A172 (cell line): ENCODE results near the gene MEGF6. TPM values are rescaled to one million over a fixed set of nuclear protein-coding genes. Genes with fewer than 3 reads are reported as not detected.

Experiments
- DNase-seq: peaks from one replicate; pipeline ENCODE4 v3.0.0-alpha.2; 2015; ENCODE audit warnings: low spot score
- total RNA-seq: library from RNA; depleted of rRNA; stranded (reverse); fragments of >200 nt; shearing (Covaris generic); gene quantifications from 2 replicates; pipeline ENCODE4 v1.2.3, GENCODE V29; 2014

Gene MEGF6
- total RNA-seq, 1 experiment from 2014 or later, result 21.7 TPM

DNA sequence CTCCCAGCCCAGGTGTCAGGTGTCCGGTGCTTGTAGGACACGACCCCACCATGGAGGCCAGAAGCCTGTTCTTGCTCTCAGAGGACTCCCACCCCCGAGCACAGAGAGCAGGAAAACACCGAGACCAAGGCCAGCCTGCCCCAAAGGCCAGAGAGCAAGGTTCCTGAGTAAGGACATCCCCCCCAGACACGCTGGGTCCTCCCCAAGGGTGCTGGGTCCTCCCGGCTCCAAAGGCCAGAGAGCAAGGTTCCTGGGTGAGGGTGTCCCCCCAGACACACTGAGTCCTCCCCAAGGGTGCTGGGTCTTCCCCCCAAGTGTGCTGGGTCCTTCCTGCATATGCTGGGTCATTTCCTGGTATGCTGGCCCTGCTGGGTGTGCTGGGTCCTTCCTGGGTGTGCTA is 40.0 kb downstream of the MEGF6 start:
- no peak for DNase-seq

DNA sequence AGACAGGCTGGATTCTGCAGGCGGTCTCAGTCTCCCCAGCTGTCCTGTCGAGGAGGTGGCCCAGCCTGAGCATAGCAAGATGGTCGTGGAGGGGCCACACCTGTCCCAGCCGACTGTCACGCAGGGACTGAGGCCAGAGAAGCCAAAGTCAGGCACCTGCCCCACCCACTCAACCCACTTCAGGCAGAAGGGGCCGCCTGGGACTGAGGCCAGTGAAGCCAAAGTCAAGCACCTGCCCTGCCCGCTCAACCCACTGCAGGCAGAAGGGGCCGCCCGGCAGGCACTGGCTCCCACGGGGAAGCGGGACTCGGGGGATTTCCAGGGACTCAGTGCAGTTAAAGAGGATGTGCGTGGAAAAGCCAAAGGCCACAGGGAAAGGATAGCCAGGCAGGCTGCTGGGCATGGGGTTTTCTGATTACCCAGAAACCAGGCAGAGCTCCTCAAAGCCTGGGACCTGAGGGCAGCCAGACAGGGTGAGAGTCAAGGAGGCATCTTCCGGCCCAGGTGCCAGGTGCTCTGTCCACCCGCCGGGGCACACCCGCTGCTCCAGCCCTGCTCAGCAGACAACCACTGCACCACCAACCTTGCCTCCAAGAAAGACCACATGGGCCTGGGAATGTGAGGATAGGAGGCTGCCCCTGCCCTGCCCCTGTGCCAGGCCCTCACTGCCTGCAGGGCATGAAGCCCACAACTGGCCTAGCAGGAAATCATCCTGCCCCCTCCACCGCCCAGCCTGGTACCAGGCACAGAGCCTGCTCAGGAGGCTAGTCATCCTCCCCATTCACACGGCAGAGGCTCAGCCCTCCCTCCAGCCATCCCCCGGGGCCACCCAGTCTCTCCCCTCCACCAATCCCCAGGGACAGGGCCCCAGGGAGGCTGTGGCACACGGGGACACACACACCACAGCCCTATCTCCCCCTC is 41.0 kb downstream of the MEGF6 start:
- no peak for DNase-seq

DNA sequence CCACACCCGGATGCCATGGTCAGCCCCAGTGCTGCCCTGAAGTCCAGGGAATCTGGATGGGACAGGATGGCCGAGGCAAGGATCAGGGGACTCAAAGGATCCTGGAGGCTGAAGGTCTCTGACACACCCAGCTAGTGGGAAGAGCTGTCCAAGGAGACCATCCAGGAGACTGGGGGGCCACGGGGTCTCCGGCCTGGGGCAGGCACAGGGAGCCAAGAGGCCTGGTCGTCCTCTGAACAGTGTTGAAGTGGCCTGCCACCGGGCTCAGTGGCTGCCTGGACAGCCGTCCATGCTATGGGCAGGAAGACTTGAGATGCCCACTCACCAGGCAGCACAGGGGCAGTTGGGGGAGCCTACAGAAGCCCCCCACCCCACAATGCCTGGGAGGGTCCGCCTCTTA is 41.9 kb downstream of the MEGF6 start:
- DNase-seq, result no peak

DNA sequence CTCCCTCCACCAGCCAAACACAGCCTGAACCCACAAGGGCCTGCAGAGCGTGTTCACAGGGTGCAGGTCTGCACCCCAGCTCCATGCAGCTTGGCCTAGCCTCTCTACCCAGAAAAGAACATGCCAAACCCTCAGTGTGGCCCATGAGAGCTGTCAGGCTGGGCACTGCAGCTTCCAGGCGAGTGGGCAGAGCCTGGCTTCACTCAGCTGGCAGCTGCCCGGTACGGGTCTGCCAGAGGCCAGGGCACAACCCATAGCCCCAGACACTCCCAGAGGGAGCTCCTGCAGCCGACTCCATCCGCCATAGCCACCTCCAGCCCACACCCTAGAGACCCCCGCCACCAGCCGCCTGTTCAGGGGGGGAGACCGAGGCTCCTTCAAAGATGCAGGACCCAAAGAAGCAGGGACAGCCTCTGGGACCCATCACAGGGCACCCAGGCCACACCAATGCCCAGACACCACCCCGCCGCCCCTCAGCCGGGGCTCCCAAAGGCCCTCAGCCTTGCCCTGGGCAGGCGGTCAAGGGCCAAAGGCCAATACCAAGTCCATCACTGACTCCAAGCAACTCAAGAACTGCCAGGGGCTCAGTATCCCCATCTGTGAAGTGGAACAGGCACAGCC is 42.4 kb downstream of the MEGF6 start:
- DNase-seq, result no peak

DNA sequence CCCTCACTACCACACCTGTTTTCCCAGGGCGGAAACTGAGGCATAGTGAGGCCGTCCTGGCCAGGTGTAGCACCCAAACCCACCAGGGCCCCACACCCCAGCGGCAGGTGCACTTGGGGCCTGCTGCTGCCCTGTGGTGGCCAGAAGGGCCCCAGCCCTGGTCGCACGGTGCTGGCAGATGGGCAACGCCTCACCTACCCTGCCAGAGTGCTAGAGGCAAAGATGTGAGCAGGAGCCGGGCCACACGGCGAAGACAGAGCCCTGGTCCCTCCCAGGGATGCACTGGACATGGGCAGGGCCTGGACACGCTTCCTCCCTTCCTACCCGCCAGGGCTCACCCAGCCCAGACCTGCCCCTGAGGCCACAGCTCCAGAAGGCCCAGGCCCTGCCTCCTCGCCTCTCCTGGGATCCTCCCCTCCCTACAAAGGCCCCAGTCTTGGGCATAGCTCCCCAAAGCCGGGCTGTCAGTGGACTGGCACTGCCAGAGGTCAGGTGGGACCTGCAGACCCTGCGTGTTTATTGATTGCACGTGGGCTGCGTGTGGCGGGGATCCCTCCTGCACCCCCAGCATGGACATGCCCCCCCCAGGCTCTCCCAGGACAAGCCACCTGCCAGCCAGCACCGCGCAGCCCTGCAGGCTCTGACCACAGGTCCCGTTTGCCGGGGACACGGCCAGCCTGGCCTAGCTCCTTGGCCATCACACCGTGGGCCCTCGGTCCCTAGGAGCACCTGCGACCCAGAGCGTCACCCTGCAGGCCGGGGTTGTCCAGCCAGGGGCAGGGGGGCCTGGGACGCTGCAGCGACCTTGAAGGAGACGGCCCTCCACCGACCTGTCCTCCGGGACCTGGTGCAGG is 44.1 kb downstream of the MEGF6 start:
- no peak for DNase-seq

DNA sequence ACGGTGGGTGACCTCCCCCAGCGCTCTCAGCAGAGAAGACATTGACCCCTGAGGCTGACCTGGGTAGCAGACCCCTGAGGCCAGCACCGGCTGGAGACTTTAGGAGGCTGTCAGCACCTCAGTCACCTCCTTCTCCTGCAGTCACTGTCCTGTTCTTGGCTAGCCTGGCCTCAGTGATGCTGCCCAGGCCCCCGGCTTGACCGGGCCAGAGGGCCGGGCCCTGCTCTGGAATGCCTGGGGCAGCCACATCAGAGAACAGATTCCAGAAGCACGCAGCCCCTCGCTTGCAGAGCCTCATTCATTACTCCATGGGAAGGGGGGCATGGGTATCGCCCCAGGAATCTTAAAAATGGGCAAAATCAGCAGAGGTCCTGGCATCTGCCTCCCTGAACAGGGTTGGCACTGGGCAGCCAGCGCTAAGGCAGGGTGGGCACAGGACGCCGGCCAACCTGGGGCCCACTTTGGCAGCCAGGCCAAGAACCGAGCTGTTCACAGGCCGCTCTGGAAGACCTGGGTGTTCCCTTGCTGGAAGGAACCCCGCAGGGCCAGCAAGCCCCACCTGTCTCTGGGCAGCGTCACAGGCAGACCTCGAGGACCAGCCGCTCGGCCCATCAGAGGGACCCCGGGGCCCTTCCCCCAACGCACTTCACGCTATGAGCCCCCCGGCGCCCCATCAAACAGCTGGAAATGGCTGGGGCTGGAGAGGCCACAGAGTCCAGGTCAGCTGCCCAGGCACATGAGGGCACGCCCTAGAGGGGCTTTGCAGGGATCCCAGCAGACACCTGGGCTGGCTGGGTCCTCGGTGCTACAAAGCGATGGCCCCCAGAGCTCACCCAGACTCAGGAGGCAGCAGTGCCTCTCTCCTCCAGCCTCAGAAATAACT is 45.1 kb downstream of the MEGF6 start:
- no peak for DNase-seq

DNA sequence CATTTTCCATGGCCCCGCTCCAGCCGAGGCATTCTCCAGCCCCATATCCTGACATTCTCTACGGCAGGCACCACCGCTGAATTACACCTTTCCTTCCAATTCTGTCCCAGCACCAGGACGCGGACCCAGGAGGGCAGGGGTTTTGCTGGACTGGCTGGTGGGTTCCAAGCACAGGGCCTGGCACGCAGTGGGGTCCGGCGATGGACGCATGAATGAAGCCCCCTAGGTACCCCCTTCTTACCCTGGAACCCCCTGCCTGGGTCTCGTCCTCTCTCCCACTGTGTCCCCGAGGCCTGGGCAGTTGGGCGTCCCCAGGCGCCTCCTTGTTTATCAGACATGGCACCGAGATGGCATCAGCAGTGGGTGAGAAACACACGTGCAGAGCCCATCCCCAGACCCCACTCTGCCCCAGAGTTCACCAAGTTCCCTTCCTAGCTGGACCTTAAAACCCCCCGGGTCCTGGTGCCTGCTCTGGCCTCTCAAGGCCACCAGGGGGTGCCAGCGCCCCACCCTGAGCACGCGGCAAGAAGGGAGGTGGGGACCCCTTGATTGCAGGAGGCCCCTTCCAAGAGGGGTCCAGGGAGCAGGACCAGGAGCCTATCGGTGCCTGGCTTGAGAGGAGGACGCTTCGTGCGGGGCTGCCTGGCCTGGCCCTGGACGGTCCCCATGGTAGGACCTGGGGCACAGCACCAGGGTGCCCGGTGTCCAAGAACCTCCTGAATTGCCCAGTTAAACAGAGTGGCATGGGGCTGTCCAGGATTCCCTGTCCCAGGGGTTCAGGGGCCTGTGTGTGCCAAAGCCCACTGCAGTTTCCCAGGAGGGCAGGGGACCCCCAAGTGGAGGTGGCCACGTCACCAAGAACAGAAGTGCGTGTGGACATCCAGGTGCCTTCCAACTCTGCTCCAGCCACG is 46.1 kb downstream of the MEGF6 start:
- DNase-seq, result no peak

DNA sequence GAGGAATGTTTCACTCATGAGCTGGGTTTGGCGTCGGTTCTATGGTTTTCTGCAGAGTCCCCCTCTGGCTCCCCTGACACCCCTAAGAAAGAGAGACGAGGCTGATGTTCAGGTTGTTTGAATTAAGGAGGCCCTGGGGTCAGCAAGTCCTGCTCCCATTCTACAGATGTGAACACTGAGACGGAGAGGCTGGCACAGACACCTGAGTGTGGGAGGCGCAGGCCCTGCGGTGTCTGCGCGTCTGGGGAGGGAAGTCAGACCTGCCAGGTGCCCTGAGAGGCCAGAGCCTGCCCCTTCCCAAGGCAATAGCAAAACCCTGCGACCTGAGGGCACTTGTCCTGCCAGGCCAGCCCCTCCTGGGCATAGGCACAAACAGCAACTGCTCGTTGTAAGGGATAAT is 47.7 kb downstream of the MEGF6 start:
- DNase-seq, result no peak

DNA sequence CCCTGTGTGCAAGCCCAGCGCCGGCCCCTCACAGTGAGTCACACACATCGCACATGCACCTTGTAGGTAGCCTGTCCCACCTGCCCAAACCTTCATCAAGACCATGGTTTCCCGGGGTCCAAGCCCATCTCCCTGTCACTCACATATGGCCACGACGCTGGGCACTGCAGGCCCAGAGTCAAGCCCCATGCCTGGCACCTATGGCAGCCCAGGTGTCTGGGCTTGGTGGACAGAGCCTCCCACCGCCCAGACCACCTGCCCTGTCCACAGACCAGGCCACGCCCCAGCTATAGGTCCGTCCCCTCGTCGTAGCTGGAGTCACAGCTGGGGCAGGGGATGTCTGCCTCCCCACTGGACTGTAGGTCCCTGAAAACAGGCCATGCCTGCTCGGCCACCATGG is 48.2 kb downstream of the MEGF6 start:
- no peak for DNase-seq

DNA sequence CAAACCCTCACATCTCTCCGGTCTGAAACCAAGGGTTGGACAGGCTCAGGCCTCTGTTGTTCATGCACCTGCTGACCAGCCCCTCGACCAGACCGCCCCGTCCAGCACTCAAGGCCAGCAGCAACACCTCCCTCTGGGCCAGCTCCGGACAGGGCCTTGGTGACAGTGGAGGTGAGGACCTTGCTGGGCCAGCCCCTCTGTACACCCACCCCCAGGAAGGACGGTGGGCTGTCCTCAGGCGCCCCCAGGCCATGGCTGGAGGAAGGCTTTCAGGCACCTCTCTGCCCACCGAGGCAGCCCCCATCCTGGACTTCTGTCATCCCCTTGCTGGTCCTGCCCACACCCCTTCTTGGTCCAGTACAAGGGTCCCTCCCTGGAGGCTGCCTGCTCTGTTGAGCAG is 48.6 kb downstream of the MEGF6 start:
- no peak for DNase-seq

DNA sequence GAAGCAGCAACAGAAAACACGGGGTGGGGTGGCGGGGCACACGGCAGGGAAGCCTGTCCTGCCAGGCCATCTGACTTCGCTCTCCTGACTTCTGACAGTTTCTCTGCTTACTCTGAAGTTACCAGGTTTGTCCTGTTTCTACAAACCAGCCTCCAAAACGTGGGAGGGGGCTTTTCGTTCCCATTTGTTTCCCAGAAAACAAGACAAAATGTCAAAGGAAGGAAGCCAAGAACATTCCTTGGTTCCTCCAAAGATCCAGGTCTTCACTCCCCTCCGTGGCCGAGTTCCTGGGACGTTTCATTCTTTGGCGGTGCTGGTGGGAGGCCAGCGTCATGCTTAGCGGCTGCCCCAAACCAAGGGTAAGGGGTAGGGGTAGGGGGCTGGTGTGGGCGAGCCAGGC is 49.6 kb downstream of the MEGF6 start:
- DNase-seq, result no peak

DNA sequence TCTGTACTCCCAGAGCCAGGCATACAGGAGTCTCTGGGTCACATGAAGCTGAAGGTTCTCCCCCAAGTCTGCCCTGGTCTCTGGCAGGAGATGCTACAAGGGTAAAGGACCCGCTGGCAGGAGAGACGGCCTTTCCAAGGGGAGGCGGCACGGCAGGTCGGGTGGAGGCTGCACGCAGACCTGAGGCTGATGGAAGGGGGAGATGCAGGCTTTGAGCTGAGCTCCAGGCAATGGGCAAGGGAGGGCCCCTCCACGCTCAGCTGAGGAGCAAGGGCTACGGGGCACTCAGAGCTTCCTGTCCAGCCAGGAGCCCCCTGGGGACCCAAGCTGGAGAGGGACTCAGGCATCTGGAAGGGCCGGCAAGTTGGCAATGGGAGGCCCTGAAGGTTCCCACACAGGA is 50.3 kb downstream of the MEGF6 start:
- no peak for DNase-seq

DNA sequence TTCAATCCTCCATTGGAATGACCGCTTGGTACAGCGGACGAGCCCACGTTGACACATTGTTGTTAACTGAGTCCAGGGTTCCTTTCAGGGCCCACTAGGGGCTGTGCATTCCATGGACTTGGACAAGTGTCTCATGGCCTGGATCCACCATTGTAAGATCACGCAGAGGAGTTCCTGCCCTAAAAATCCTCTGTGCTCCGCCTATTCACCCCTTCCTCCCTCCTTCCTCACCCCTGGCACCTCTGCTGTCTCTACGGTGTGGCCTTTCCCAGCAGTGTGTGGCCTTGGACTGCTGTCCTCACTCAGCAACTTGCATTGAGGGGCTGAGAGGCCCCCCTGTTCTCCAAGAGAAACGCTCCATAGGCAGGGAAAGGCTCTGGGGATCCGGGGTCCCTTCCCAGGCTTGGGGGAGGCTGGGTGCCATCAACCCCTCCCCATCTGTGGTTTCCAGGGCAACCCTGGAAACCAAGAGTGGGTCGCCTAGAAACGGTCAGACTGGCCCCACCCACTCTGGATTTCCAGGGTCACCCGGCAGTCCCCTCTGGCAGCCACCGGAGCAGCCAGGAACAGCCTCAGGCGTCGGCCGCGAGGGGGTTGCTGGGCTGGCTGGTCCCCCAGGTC is 50.9 kb downstream of the MEGF6 start:
- DNase-seq, result no peak

DNA sequence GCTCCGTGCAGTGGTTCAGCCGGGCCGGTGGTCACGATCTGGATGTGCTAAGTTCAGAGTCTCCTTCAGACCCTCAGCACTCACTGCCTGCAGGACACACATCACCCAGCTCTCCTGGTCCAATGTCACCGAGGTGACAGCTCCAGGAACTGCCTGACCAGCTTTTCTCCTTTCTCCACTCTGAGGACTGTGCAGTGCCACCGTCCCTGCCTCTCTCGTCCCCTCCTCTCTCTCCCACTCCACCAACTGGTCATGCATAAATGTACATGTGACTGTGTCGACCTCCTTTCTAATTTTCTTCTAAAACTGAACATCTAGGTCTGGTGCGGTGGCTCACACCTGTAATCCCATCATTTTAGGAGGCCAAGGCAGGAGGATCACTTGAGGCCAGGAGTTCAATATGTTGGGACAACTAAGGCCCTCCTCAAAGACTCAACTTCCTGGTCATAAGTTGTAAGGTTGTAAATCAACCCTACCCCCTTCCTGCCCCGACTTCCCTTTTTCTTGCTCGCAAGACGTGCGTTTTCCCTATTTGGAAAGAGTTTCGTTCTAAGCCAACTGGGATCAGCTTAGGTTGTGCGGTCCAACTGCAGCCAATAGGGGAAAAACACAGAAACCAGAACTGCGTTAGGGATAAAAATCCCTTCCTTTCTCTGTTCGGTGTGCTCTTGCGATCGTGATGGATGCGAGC is 53.1 kb downstream of the MEGF6 start:
- no peak for DNase-seq

DNA sequence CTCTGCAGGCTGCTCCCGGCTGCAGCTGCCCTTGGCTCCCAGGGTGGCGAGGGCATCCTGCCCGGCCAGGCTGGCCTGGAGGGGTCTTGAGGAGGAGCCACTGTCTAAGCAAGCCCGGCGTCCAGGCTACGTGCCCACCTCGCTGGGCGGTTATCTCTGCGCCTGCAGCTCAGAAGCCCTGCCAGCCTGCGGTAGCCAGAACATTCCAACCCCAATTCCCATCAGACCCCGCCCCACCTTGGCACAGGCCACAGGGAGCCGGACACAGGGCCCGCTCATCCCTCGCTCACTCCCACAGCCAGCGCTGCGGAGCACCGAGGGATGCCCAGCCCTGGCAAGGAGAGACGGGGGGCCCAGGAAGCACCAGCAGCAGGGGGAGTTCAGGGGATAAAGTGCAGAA is 53.9 kb downstream of the MEGF6 start:
- DNase-seq, result no peak

DNA sequence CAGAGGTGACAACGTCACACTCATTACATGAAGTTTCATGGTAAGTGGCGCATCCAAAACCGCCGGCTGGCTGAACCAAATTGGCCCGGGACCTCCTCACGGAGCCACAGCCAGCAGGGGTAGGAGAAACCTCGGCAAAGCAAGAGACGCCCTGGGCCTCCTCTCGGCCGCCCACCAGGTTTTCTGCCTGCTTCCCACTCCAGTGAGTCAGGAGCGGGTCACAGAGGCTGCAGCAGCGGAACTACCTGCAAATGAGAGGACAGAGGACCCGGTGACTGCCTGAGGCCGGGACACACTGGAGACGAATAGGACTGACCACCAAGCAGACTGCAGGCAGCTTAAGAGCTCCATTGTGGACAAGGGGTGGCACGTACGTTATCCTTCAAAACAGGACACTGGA is 55.0 kb downstream of the MEGF6 start:
- DNase-seq, result no peak

DNA sequence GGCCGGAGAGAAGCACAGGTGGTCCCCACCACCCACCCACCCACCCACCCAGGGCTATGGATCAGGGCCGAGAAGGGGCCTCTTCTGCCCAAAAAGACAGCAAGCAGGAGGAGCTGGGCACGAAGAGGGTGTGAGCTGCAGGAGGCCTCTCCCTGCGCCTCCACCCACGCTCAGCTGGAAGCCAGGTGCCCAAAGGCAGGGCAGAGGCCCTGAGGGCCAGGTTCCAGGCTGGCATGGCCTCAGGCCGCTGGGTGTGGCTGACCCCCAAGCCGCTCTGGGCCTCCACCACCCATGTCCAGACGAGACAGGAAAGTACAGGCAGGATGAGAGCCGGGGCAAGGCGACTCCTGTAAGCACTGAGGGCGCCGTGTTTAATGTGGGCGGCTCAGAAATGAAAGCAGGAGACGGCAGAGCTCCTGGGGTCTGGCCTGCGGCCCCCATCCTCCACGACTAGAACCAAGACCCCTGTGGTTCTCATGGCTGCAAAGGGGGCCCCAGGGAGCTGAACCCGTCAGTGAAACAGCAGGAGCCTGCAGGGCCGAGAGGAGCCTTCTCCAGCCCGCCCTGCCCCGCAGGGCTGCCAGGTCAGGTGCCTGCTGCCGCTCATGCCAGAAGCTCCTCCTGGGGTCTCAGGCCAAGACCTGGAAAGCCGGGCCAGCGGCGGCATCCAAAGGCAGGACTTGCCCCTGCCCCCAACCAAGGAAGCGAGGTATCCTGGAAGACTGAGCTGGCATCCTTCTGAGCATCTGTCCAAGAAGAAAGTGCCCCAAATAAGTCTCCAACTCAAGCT is 56.0 kb downstream of the MEGF6 start:
- no peak for DNase-seq

DNA sequence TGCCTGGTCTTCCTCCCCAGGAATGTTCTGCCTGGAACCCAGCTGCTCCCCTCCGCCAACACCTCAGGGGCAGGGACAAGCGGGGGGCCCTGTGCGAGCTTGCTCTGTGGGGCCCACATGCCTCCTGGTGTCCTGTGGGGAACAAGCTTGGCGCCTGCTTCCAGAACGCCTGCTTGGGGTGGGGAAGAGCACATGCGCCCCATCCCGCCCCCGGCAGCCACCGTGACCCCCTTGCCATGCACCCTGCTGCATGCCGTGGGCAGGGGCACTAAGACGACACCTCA is 57.4 kb downstream of the MEGF6 start:
- DNase-seq, result no peak
